MCF 10A (cell line): ENCODE measurements around the gene SH3RF1. TPM values are rescaled to one million over a fixed set of nuclear protein-coding genes. Genes with fewer than 3 reads are reported as not detected.
A peak's percentile ranks its signal among the peaks of the same experiment; 100 is the strongest.

Experiments used
- BruUV-seq: library from RNA; stranded (reverse); fragments of 400-500 nt; replicated peaks from 2 replicates; lab custom pipeline; 2021; lab: Mats Ljungman, UMichigan
- CTCF ChIA-PET: fragments of 300-600 bp; sonication (Branson Sonifier 250); formaldehyde crosslinking; extraction: SDS; loops from one replicate; lab custom pipeline; 2021; ENCODE audit warnings: antibody characterized with exemption, inconsistent platforms; lab: Yijun Ruan, JAX
- POLR2A ChIA-PET: fragments of 300-600, 350-650 bp; sonication (Branson Sonifier 250); formaldehyde crosslinking; extraction: SDS; loops from one replicate; lab custom pipeline; 2020; ENCODE audit warnings: antibody characterized with exemption, inconsistent platforms; lab: Yijun Ruan, JAX
- DNase-seq: peaks from one replicate; pipeline ENCODE4 v3.0.0-alpha.2; 2018; ENCODE audit not compliant: unreplicated experiment
- H3K27ac Mint-ChIP-seq: one replicate; pipeline ENCODE4 v1.8.0; 2022; ENCODE audit warnings: mild to moderate bottlenecking, low read depth, mixed read lengths; ENCODE audit not compliant: unreplicated experiment
- H3K27me3 Mint-ChIP-seq: one replicate; pipeline ENCODE4 v1.8.0; 2022; ENCODE audit warnings: mixed read lengths; ENCODE audit not compliant: insufficient read depth, unreplicated experiment
- H3K36me3 Mint-ChIP-seq: one replicate; pipeline ENCODE4 v1.8.0; 2022; ENCODE audit warnings: mild to moderate bottlenecking, moderate library complexity, mixed read lengths; ENCODE audit not compliant: insufficient read depth, unreplicated experiment
- H3K4me1 Mint-ChIP-seq: one replicate; pipeline ENCODE4 v1.8.0; 2022; ENCODE audit warnings: mixed read lengths; ENCODE audit not compliant: insufficient read depth, unreplicated experiment
- H3K4me3 Mint-ChIP-seq: one replicate; pipeline ENCODE4 v1.8.0; 2022; ENCODE audit warnings: mild to moderate bottlenecking, moderate library complexity, mixed read lengths; ENCODE audit not compliant: unreplicated experiment
- H3K9me3 Mint-ChIP-seq: one replicate; pipeline ENCODE4 v1.8.0; 2022; ENCODE audit warnings: mixed read lengths; ENCODE audit not compliant: unreplicated experiment
- intact Hi-C: fragments of 100-400 bp; cut with micrococcal nuclease; formaldehyde crosslinking; loops from 2 replicates; pipeline ENCODE4 v1.14.1; 2022
- total RNA-seq: library from RNA; stranded (reverse); gene quantifications from 2 replicates; pipeline ENCODE4 v1.2.3, GENCODE V29; 2022
- TF ChIP-seq, protein P1 (sequence below): fragments of 200-600 bp; IDR thresholded peaks from one replicate; pipeline ENCODE4 v1.8.0; 2022; ENCODE audit warnings: antibody characterized with exemption, mild to moderate bottlenecking; ENCODE audit not compliant: unreplicated experiment

The SH3RF1 gene
- total RNA-seq, 1 experiment from 2014 or later: 17.4 TPM

GRCh38 chr4:169236078-169236477 is 34.7 kb downstream of the SH3RF1 start:
- Mint-ChIP-seq H3K36me3 (no peaks in the 10 kb centered on the region), H3K27me3 (no peaks in the 10 kb centered on the region), H3K4me1 (peaks cover 47% of the 10 kb centered on the region), H3K9me3 (no peaks in the 10 kb centered on the region), H3K27ac (no peak overlapping the region), H3K4me3 (no peak overlapping the region)
- intact Hi-C loops: no loop called here
- TF ChIP-seq, protein P1, sequence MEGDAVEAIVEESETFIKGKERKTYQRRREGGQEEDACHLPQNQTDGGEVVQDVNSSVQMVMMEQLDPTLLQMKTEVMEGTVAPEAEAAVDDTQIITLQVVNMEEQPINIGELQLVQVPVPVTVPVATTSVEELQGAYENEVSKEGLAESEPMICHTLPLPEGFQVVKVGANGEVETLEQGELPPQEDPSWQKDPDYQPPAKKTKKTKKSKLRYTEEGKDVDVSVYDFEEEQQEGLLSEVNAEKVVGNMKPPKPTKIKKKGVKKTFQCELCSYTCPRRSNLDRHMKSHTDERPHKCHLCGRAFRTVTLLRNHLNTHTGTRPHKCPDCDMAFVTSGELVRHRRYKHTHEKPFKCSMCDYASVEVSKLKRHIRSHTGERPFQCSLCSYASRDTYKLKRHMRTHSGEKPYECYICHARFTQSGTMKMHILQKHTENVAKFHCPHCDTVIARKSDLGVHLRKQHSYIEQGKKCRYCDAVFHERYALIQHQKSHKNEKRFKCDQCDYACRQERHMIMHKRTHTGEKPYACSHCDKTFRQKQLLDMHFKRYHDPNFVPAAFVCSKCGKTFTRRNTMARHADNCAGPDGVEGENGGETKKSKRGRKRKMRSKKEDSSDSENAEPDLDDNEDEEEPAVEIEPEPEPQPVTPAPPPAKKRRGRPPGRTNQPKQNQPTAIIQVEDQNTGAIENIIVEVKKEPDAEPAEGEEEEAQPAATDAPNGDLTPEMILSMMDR: no peak
- ChIA-PET CTCF (no interaction called here), POLR2A (no interaction called here)
- no TSS peak for BruUV-seq
- no peak for DNase-seq

GRCh38 chr4:169234137-169234855 is 36.5 kb downstream of the SH3RF1 start:
- CTCF ChIA-PET: interaction anchor here (0.5 to 1.5 kb wide), 6 partner anchors 7 to 216 kb away, joined by 3 to 5 read pairs (median 3); no protein-coding TSS in a partner anchor
- H3K27ac Mint-ChIP-seq: peak overlapping the region; percentile 53
- POLR2A ChIA-PET: interaction anchor here (0.7 to 2.8 kb wide), 2 partner anchors 29 to 35 kb away, joined by 3 to 18 read pairs; no protein-coding TSS in a partner anchor
- H3K4me1 Mint-ChIP-seq: peaks cover 47% of the 10 kb centered on the region
- H3K9me3 Mint-ChIP-seq: no peaks in the 10 kb centered on the region
- no peaks in the 10 kb centered on the region for H3K27me3 Mint-ChIP-seq
- BruUV-seq: no TSS peak
- no peaks in the 10 kb centered on the region for H3K36me3 Mint-ChIP-seq
- no peak overlapping the region for H3K4me3 Mint-ChIP-seq
- TF ChIP-seq, protein P1: no peak
- intact Hi-C loops: no loop called here
- no peak for DNase-seq

GRCh38 chr4:169233691-169234090 is 37.1 kb downstream of the SH3RF1 start:
- POLR2A ChIA-PET: interaction anchor here (0.7 to 2.8 kb wide), 3 partner anchors 29 to 115 kb away, joined by 3 to 18 read pairs (median 4); no protein-coding TSS in a partner anchor
- intact Hi-C loops: no loop called here
- TF ChIP-seq, protein P1: no peak
- no TSS peak for BruUV-seq
- H3K27me3 Mint-ChIP-seq: no peaks in the 10 kb centered on the region
- CTCF ChIA-PET: interaction anchor here (1.1 to 1.5 kb wide), 4 partner anchors 9 to 37 kb away, joined by 3 to 5 read pairs (median 4); no protein-coding TSS in a partner anchor
- H3K4me3 Mint-ChIP-seq: no peak overlapping the region
- H3K9me3 Mint-ChIP-seq: no peaks in the 10 kb centered on the region
- no peak for DNase-seq
- H3K4me1 Mint-ChIP-seq: peaks cover 41% of the 10 kb centered on the region
- no peaks in the 10 kb centered on the region for H3K36me3 Mint-ChIP-seq
- peak overlapping the region; percentile 53 for H3K27ac Mint-ChIP-seq

GRCh38 chr4:169231647-169232262 is 39.0 kb downstream of the SH3RF1 start:
- Mint-ChIP-seq H3K4me1 (peaks cover 24% of the 10 kb centered on the region), H3K27me3 (no peaks in the 10 kb centered on the region), H3K4me3 (no peak overlapping the region), H3K9me3 (no peaks in the 10 kb centered on the region), H3K27ac (no peak overlapping the region), H3K36me3 (no peaks in the 10 kb centered on the region)
- BruUV-seq: no TSS peak
- intact Hi-C loops: no loop called here
- ChIA-PET CTCF (no interaction called here), POLR2A (interaction anchor here (1.6 kb wide), 1 partner anchor 39 kb away, joined by 4 read pairs; the partner anchor contains the start of gene SH3RF1)
- DNase-seq: no peak
- TF ChIP-seq, protein P1: no peak
